Measurements from ENCODE around the gene TIMP2.

- TF ChIP-seq CTCF (IDR thresholded peaks at IDR 0.05), result no peak
- TF ChIP-seq POLR2AphosphoS5 (IDR thresholded peaks at IDR 0.05), result no peak
Observed at GRCh38 chr17:78825696-78826095, 99.5 kb downstream of the TIMP2 start.
